GM12891 (cell line): ENCODE data around the gene RAPGEF4.

ENCODE experiments used
- POLR2A ChIP-seq: IDR thresholded peaks from 2 replicates; pipeline ENCODE4 v1.6.1; 2011; ENCODE audit warnings: low read depth, low read length, control low read depth
- POLR2AphosphoS5 ChIP-seq: IDR thresholded peaks from 2 replicates; pipeline ENCODE4 v1.6.1; 2011; ENCODE audit warnings: low read depth, low read length, control low read depth
- POU2F2 ChIP-seq: IDR thresholded peaks from 2 replicates; pipeline ENCODE4 v1.6.1; 2011; ENCODE audit warnings: low read depth, mild to moderate bottlenecking, control low read depth, low read length, moderate library complexity

DNA sequence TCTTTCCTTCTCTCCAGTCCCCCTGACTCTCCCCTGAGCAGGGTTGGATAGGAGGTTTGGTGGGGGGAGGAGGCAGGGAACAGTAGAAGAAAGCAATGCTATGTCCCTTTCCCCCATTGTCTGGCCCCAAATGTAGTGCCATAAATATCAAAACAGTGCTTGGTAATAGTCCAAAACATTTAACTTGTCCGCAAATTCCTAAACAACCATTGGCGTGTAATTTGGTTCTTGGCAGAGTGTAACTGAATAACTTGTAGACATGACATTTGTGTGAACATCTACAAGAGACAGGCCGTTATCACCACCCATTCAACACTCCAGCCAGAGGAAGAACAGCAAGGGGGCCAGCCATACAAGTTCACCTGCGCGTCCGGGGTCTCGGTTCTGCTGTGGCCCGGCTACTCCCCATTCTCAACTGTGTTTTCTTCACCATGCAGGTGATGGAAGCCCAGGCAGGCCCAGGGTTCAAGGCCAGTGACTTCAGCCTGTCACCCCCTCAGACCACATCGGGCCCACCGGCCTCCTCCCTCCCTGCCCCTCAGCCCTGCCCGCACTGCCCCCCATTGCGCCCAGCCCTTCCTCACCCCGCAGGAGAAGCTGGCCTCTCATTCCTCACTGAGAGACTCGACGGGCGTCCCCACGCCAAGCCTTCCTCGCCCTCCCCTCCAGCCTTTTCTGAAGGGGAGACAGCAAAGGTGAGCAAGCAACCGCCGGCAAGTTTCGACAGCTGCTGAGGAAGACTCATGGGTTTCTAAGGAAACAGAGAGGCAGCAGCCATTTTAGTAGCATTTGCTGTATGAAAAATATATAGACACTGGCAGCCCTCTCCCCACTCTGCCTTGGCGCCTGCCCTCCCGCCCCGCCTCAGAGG, 699 bp upstream of the RAPGEF4 start:
- TF ChIP-seq POLR2AphosphoS5 (no peak), POU2F2 (no peak), POLR2A (no peak)
